T-helper 1 cell (primary cell): ENCODE data around the gene USH2A.
"Not testable (repeated sequence)": the region's sequence is repeated elsewhere in the genome, so short reads cannot be mapped to it uniquely, and the experiment has no call there.

ENCODE experiments used
- DNase-seq, 5 donors: peaks; one replicate each; pipeline ENCODE4 v3.0.0-alpha.2; 2012 to 2020

USH2A gene

GRCh38 chr1:216390956-216391355 lies 32.3 kb downstream of the USH2A start:
- no peak for DNase-seq

GRCh38 chr1:216389774-216390173 lies 33.5 kb downstream of the USH2A start:
- DNase-seq, result no peak

- no peak for DNase-seq
Measured at GRCh38 chr1:216388558-216388957, 34.7 kb downstream of the USH2A start.

GRCh38 chr1:216387782-216388181 lies 35.5 kb downstream of the USH2A start:
- no peak for DNase-seq

- DNase-seq, result no peak
Measured at GRCh38 chr1:216379441-216379840, 43.8 kb downstream of the USH2A start.

- no peak for DNase-seq
Measured at GRCh38 chr1:216368249-216368648, 55.0 kb downstream of the USH2A start.

- no peak for DNase-seq
Measured at GRCh38 chr1:216366979-216367378, 56.3 kb downstream of the USH2A start.

GRCh38 chr1:216356945-216357344 lies 66.3 kb downstream of the USH2A start:
- no peak for DNase-seq

- no peak for DNase-seq
Measured at GRCh38 chr1:216350186-216350585, 73.1 kb downstream of the USH2A start.

- no peak for DNase-seq
Measured at GRCh38 chr1:216346526-216346925, 76.7 kb downstream of the USH2A start.

GRCh38 chr1:216340542-216340941 lies 82.7 kb downstream of the USH2A start:
- not testable (repeated sequence) for DNase-seq

GRCh38 chr1:216332462-216332861 lies 90.8 kb downstream of the USH2A start:
- no peak for DNase-seq

GRCh38 chr1:216332003-216332402 lies 91.2 kb downstream of the USH2A start:
- DNase-seq, result no peak

GRCh38 chr1:216331211-216331610 lies 92.0 kb downstream of the USH2A start:
- DNase-seq, result no peak

GRCh38 chr1:216330262-216330661 lies 93.0 kb downstream of the USH2A start:
- no peak for DNase-seq

GRCh38 chr1:216325946-216326345 lies 97.3 kb downstream of the USH2A start:
- DNase-seq, result no peak

- no peak for DNase-seq
Measured at GRCh38 chr1:216325336-216325735, 97.9 kb downstream of the USH2A start.

- no peak for DNase-seq
Measured at GRCh38 chr1:216323344-216323743, 99.9 kb downstream of the USH2A start.

GRCh38 chr1:216314379-216315095 lies 108.7 kb downstream of the USH2A start:
- DNase-seq, result no peak

GRCh38 chr1:216310776-216311175 lies 112.5 kb downstream of the USH2A start:
- DNase-seq, result no peak

- no peak for DNase-seq
Measured at GRCh38 chr1:216306830-216307229, 116.4 kb downstream of the USH2A start.

GRCh38 chr1:216303690-216304089 lies 119.6 kb downstream of the USH2A start:
- DNase-seq, result no peak

GRCh38 chr1:216293683-216294082 lies 129.6 kb downstream of the USH2A start:
- DNase-seq, result no peak

GRCh38 chr1:216290074-216290473 lies 133.2 kb downstream of the USH2A start:
- DNase-seq, result no peak

GRCh38 chr1:216285052-216285451 lies 138.2 kb downstream of the USH2A start:
- no peak for DNase-seq
